ENCODE data around the gene CARD9.
"Not testable (repeated sequence)": the region's sequence is repeated elsewhere in the genome, so short reads cannot be mapped to it uniquely, and the experiment has no call there.

CARD9 gene, protein sequence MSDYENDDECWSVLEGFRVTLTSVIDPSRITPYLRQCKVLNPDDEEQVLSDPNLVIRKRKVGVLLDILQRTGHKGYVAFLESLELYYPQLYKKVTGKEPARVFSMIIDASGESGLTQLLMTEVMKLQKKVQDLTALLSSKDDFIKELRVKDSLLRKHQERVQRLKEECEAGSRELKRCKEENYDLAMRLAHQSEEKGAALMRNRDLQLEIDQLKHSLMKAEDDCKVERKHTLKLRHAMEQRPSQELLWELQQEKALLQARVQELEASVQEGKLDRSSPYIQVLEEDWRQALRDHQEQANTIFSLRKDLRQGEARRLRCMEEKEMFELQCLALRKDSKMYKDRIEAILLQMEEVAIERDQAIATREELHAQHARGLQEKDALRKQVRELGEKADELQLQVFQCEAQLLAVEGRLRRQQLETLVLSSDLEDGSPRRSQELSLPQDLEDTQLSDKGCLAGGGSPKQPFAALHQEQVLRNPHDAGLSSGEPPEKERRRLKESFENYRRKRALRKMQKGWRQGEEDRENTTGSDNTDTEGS

GRCh38 chr9:136373300-136374182, at the start of gene CARD9:
Gene CARD9 (minus strand): TSS chr9:136373669. CDS start chr9:136372078, 1,591 bp downstream.
- DNase-seq = no peak

DNA sequence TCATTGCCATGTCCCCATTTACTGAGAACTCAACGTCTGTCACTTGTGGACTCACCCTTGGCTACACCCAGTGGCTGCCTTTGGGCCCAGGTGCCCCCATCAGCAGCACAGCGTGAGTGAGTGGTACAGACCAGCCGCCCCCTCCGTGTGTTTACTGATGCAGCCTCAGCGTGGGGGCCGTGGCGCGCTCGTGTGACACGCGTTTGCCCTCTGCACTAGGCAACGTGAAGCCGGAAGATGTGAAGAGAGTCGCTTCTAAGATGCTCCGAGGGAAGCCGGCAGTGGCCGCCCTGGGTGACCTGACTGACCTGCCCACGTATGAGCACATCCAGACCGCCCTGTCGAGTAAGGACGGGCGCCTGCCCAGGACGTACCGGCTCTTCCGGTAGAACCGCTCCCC, 49.4 kb upstream of the CARD9 start:
- DNase-seq = no peak

GRCh38 chr9:136421791-136422190, 48.3 kb upstream of the CARD9 start:
- no peak for DNase-seq

GRCh38 chr9:136419092-136419420, 45.6 kb upstream of the CARD9 start:
- DNase-seq = no peak

DNA sequence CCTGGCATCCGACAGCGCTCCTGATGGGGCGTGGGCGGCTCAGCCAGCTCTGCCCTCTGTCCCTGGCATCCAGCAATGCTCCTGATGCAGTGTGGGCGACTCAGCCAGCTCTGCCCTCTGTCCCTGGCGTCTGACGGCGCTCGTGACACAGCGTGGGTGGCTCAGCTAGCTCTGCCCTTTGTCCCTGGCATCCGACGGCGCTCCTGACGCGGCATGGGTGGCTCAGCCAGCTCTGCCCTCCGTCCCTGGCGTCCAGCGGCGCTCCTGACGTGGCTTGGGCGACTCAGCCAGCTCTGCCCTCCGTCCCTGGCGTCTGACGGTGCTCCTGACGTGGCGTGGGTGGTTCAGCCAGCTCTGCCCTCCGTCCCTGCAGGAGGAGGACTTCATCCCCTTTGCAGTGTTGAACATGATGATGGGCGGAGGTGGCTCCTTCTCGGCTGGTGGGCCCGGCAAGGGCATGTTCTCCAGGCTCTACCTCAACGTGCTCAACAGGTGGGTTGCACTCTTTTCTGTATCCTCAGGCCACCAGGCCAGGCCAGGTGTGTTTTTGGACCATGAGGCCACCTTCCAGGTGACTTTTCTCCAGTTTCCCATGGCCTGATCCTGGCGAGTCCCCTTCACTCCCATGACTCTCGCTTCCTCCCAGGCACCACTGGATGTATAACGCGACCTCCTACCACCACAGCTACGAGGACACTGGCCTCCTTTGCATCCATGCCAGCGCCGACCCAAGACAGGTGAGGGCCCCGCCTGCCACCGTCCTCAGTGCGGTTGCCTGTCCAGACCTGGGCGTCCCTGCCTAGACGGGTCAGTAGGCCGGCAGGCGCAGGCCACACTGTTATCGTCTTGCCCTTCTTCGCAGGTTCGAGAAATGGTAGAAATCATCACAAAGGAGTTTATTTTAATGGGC, 45.0 kb upstream of the CARD9 start:
- no peak for DNase-seq

- no peak for DNase-seq
These were observed 43.4 kb upstream of the CARD9 start for GRCh38 chr9:136416914-136417313.

DNA sequence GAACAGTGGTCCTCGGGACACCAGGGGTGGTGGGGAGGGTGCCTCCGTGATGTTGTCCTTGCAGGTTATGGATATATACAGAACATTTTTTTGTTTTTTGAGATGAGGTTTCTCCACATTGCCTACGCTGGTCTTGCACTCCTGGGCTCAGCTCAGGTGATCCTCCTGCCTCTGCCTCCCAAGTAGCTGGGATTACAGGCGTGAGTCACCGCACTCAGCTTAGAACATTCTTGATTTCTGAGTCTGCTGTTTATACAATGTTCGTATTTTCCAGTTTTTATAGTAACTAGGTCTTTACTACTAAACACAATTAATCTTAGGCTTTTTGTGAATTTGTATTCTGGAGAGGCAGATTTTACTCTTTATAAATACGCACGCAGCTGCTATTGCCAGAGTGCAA, 43.0 kb upstream of the CARD9 start:
- DNase-seq = no peak

DNA sequence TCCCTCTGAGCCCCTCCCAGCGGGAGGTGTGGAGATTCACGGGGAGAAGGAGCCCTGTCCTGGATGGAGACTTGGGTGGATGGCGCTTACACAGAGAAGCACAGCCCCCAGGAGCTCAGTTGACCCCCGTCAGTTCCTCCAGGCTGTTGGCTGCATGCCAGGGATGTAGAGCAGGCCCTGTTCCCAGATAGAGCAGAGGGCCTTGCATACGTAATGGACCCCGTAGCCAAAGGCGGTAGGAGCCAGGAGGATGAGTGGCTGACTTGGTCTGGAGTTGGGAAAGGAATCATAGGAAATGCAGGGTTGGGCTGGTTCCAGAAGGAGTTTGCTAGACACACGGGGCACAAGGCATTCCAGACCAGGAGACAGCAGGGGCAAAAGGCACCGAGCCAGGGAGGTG, 39.5 kb upstream of the CARD9 start:
- no peak for DNase-seq

GRCh38 chr9:136411378-136411777, 37.9 kb upstream of the CARD9 start:
- DNase-seq = no peak

- peak; percentile 66 for DNase-seq
These were observed 37.2 kb upstream of the CARD9 start, which contains the start of the genes ENTR1 and PMPCA for GRCh38 chr9:136410500-136411287. Gene ENTR1 (minus strand): TSS chr9:136410614. CDS start chr9:136410397, 217 bp downstream. Gene PMPCA (plus strand): TSS chr9:136410658. CDS start chr9:136410669, 11 bp downstream.

DNA sequence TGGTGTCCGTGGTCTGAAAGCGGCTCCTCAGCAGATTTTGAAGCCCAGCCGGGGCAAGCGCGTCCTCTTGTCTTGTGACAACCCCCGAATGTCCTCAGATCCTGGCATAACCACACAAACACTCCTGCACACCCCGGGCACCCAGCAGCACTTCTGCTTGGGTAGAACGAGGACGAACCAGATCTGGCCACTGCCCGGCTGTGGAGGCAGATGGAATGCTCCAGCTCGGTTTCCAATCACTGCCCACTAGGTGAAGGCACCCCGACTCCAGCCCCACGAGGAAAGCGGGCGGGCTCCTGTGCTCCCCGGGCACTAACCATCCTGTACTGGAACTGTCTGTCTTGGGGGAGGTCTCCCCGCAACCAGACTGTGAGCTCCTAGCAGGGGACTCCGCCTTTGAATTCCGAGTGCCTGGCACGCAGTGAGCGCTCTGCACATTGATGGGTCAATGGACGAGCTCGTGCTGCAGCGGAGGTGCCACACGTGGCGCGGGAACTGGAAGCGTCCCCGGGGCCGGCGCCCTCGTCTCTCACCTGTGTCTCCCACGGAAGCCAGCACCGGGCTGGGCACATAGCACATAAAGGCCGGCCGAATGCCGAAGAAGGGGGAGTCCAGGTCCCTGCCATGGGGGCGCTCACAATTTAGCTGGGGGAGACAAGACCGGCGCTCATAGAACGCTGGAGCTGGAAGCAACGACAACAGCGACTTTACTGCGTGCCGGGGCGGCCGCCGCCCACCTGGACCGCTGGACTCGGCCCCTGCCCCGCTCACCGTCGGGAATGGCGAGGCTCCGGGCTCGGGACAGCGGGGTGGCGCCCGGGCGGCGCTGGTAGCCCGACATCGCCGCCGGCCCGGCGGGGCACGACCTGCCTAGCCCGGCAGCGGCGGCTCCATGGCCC, 36.3 kb upstream of the CARD9 start:
- peak; percentile 25 for DNase-seq

GRCh38 chr9:136407911-136408310, 34.4 kb upstream of the CARD9 start:
- DNase-seq = no peak

DNA sequence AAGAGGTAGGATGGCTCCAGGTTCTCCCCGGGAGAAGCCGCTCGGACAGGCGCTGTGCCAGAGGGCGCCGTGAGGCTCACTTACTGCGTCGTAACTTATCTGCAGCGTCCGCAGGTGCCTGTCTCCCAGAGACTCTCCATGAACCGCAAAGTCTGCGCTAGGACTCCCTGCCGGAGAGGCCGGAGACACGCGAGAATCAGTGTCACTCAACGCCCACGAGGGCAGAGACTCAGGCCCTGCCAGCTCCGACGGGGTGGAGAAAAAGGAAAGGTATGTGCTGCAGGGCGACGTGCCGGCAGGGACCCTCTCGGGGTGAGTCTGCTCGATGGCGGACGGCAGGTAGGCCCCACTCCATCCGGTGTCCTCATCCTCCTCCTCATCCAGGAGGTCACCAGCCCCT, 33.6 kb upstream of the CARD9 start:
- not testable (repeated sequence) for DNase-seq

GRCh38 chr9:136405904-136406303, 32.4 kb upstream of the CARD9 start:
- not testable (repeated sequence) for DNase-seq

DNA sequence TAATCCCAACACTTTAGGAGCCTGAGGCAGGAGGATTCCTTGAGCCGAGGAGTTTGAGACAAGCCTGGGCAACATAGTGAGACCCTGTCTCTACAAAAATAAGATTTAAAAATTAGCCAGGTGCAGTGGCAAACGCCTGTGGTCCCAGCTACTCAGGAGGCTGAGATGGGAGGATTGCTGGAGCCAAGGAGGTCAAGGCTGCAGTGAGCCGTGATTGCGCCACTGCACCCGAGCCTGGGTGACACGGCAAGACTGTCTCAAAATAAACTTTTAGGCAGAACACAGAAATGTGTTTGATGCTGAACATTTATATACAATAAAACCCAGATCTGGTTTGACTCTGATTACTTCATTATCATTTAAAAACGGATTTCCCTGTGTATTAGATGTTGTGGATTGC, 32.0 kb upstream of the CARD9 start:
- no peak for DNase-seq

GRCh38 chr9:136404801-136405136, 31.3 kb upstream of the CARD9 start:
- DNase-seq = no peak

- no peak for DNase-seq
These were observed 30.7 kb upstream of the CARD9 start for GRCh38 chr9:136403915-136404800.

DNA sequence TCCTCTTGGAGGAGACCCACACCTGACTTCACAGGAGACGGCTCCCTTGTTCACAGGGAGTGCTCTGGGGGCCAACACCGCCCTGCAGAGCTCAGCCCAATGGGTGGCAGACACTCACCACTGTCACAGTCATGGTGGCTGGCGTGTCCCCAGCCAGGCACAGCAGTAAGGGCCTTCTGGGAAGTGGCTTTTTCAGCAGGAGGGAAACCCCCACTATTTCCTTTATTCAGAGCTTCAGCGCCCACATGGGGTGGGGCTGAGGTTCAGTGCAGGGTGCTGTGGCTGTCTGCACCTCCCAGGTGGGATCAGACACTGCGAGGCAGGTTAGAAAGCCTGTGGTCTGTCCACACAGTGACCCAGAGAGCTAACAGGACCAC, 30.1 kb upstream of the CARD9 start:
- DNase-seq = no peak

DNA sequence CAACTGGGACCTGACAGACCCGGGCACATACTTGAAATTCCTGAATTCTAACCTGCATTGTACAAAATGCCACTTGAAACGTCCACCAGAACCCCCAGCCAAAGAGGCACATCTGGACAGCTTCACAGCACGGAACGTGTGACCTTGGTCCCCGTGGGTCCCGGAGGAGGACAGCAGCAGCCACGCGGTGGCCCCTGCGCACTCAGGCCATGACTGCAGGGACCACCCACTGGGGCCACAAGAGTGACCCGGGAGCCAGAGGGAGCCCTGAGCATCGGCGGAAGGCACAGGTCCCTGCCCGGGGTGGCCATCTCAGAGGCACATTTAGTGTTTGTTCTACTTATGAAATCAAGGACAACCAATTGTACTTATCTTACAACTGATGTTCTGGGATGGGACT, 28.6 kb upstream of the CARD9 start:
- no peak for DNase-seq

Data from KG1 (cell line).